GM19455 (cell line): ENCODE data around the gene CARD14.
"Not testable (repeated sequence)": the region's sequence is repeated elsewhere in the genome, so short reads cannot be mapped to it uniquely, and the experiment has no call there.

Source experiments
- ATAC-seq: cut with Tn5 transposase; IDR thresholded peaks from one replicate; pipeline ENCODE4 v1.9.1; 2021; ENCODE audit not compliant: unreplicated experiment

Gene CARD14

DNA sequence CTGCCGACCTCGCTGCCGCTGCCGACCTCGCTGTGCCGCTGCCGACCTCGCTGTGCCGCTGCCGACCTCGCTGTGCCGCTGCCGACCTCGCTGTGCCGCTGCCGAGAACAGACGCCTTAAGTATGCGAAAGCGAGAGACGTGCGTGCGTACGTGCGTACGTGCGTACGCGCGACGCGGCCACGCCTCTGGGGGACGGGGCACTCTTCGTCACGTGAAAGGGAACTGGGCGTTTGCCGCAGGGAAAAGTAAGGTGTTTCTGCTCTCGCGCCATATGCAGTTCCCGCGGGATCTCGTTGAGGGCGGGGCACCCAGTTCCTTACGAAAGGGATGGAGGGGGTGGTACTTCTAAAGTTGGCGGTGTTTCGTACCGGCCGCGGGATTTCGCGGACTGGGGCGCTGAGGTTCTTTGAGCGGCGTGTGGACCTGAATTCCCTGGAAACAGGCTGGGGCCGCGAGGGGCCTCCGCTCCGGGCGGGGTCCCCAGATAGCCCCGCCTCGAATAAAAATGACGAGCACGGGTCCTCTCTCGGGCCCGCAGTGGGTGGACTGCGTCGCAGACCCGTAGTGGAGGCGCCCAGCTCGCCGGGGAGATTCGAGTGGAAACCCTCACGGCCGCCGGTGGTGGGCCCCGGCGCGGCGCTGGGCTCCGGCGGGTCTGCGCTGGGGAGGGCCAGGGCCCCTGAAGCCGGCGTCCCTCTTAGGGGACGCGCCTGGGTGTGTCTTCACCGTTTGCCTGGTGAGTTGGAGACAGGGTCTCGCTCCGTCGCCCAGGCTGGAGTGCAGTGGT lies 22.6 kb upstream of the CARD14 start, which contains the start of gene EIF4A3:
TSS of gene EIF4A3 (minus strand) at position 94 of the 788 bp plus-strand sequence. CDS start 167 bp downstream, outside the sequence.
- ATAC-seq = peak; percentile 80

DNA sequence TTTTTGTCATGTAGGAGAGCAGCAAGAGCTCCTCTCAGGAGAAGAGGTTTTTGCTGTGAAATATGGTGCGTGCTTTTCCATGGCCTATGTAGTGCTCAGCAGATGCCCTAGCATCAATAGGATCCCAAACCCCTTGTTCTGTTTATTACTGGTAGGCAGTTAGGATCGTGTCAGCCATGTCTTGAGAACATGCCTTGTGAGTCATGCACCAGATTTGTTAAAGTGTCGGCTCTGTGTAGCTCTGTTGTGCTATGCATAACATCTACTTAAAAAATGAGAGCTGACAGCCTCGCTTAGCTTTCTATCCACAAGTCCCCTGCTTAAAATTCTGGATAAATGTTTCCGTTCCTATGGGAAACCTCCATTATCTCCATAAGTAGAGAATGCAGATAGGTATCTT lies 18.5 kb upstream of the CARD14 start:
- ATAC-seq = no peak

DNA sequence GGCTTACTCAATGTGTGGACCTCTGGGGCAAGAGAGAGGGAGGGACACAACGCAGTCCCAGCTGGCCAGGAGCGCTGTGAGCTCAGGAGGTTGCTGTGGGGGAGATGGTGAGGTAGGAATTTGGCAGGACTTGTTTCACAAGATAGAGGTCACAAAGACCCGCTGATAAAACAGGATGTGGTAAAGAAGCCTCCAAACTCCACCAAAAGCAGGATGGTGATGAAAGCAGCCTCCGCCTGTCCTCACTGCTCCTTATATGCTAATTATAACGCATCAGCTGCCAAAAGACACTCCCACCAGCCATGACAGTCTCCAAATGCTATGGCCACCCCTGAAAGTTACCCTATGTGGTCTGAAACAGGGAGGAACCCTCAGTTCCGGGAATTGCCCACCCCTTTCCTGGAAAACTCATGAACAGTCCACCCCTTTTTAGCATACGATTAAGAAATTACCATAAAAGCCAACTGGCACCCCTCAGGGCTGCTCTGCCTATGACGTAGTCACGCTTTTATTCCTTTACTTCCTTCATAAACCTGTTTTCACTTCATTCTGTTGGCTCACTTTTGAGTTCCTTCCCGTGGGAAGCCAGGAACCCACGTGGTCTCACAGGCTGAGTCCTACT lies 17.6 kb upstream of the CARD14 start:
- ATAC-seq = no peak

DNA sequence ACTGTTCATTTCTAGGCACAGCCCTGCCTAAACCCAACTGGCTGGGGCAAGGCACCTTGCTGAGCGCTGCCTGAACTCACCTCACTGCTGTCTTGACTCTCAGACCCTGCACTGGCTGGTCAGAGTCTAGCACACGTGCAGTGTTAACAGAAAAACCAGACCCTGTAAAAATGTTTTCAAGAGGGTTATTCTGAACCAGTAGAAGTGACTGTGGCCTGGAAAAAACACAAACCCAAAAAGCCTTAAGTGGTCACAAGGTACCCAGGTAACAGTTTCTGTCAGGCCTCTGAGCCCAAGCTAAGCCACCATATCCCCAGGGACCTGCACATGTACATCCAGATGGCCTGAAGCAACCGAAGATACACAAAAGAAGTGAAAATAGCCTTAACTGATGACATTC lies 16.8 kb upstream of the CARD14 start:
- ATAC-seq = no peak

DNA sequence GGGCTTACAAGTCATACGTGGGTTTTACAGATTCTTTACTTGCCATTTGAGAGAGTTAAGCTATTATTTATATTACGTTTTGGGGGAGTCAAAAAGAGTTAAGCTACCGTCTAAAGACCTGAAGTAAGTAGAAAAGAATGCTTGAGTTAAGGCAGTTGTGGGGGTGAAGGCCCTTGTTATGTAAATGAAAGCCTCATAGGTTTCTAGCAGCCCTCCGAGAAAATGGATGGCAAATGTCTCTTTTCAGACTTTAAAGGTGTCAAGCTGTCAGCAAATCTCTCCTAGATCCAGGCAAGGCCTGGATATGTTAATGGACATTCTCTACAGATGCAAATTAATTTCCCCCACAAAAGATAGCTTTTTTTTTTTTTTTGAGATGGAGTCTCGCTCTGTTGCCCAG lies 15.7 kb upstream of the CARD14 start:
- ATAC-seq = no peak

DNA sequence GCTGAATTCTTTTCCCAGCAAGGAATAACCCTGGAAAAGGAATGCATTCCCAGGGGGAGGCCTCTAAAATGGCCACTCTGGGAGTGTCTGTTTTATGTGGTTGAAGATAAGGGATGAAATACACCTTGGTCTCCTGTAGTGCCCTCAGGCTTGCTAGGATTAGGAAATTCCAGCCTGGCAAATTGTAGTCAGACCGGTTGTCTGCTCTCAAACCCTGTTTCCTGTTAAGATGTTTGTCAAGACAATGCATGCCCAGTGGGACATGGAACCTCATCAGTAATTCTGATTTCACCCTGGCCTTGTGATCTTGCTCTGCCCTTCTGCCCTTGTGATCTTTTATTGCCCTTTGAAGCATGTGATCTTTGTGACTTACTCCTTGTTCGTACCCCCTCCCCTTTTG lies 14.2 kb upstream of the CARD14 start:
- ATAC-seq = not testable (repeated sequence)

DNA sequence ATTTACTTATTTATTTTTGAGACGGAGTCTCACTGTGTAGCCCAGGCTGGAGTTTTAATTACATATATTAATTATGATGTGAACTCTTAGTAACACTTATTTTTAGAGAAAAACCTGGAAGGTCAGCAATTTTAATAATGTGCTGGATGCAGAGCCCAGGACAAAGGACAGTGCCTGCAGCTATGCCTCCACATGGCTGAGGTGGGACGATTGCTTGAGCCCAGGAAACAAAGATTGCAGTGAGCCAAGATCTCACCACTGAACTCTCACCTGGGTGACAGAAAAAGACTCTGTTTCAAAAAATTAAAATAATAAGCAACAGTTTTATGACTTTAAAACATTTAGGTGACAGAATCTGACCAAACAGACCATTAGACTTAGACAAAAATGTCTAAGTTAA lies 11.0 kb upstream of the CARD14 start:
- no peak for ATAC-seq

DNA sequence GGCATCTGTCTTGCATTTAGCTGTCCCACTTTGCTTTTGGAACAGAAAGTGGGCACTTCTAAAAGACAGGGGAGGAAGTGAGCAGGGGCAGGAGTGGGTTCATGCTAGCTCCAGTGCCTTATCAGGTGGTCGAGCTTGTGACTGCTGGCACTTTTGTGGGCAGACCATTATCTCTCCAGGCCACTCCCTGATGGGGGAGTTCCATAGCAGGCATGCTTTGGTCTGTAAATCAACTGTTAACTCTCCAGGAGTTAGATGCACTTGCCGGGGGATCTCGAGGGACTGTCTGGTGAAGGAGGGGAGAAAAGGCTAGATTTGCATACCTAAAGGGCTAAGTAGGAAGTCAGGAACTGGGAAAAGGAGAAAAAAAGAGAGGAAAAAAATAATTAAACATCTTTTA lies 9.3 kb upstream of the CARD14 start:
- no peak for ATAC-seq

DNA sequence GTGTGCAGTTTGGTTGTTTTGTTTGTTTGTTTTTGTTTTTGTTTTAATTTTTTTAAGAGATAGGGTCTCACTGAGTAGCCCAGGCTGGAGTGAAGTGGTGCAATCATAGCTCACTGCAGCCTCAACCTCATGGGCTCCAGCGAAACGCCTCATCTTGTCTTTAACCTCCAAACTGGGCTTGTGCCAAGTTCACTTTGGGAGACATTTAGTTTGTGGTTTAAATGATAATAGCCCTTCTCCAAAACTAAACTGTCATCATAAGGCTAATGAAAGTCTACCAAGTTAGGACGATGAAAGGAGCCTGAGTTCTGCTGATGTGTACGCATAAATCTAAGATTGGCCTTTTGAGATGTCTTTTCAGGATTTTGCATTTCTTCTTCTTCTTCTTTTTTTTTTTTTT lies 6.5 kb upstream of the CARD14 start:
- no peak for ATAC-seq

DNA sequence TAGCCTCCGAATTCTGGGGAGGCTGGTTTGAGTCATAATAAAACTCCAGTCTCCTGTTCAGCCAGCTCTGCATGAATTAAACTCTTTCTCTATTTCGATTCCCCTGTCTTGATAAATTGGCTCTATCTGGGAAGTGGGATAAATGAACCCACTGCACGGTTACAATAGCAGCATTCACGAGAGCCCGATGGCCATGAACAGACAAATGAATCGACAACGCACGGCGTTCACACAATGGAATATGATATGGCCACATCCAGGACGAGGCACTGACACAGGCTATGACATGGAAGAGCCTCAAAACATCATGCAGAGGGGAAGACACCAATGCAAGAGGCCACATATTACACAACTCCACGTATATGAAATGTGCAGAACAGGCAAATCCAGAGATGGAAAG lies 5.6 kb upstream of the CARD14 start:
- ATAC-seq = no peak

DNA sequence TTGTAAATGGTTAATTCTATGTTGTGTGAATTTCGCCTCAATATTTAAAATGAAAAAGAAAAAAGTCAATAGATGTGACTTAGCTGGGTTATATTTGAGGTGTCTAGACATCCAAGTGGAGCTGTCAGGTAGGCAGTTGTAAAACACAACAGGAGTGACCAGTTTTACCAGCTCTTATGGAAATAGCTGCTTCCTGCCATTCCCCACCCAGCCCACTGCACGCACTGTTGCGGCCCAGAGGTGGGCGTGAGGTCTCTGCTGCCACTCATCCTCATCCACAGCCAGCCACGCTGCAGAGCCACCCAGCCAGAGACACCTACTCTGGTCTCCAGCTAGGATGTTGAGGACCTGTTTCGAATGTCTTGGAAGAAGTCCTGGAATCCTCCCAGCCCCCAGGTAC lies 3.4 kb upstream of the CARD14 start:
- ATAC-seq = no peak

DNA sequence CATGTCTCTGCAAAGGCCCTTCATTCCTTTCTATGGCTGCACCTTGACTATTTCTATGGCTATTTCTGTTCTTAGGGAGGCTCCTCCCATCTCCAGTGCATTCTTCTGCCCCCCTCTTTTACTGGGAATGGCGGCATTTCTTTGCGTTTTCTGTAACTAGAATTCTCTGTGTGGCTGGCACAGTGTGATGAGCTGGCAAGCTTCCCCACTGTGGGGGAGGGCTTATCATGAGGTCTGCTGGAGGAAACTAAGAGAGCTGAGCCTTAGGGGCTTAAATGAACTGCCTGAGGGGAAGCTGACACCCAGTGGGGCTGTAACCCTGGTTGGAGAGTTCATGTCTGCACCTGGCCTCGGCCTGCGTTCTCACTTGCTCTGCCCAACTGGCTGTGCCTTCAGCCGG lies 1.5 kb upstream of the CARD14 start:
- ATAC-seq = no peak

DNA sequence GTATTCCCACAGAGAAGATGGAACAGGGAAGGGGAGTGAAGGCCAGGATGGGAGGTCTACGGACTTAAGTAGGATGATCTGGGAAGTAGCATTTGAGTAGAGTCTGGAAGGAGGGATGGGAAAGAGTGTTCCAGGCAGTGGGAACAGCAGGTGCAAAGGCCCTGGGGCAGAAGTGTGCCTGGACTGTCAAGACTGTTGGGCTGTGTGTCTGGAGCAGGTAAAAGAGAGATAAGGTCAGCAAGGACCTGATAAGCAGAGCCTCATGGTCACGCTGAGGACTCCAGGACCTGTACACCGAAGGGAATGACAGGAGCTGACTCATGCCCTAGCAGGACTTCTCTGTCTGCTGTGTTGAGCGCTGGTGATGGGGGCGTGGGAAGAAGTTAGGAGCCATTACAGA lies 723 bp upstream of the CARD14 start:
- ATAC-seq = no peak

DNA sequence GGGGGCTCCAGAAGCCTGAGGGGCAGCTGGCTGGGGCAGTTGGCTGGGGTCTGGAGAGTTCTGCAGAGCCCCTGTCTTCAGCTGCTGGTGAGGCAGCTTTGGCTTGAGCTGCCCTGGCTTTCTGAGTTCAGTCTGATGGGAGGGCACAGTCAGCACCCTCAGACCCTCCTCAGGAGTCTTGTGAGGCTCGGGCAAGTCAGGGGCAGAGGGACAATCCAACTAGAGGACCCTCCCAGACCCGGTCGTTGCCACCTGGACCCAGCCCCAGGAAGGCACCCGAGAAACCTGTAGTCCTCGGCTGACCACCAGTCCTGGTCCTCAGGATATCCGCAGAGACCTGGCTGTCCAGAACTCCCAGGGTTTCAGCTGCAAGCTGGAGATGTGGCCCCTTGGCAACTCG lies 1.9 kb downstream of the CARD14 start:
- no peak for ATAC-seq

DNA sequence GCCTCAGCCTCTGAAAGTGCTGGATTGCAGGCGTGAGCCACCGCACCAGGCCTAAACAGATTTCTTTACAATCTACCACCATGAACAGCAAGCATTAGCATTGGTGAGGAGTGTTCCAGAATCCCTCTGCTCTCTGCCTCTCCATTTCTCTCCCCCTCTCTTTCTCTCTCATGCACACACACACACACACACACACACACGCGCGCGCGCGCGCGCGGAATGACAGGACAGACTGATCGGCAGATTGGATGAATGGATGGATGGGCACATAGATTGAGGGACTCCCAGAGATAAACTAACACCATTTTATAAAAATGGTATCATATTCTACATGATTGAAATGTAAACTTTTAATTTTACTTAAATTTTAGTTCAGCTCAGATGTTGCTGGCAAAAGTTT lies 3.3 kb downstream of the CARD14 start:
- no peak for ATAC-seq

DNA sequence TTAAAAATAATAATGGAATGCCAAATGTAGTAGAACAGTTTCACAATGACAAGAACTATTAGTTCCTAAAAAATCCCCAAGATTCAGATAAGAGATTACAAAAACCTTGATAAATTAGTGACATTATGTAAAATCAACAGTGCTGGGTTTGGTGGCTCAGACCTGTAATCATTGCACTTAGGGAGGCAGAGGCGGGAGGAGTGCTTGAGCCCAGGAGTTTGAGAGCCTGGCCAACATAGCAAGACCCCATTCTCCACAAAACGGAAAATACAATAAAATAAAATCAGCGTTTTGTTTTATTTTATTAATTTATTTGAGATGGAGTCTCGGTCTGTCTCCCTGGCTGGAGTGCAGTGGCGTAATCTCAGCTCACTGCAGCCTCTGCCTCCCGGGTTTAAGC lies 4.1 kb downstream of the CARD14 start:
- no peak for ATAC-seq

DNA sequence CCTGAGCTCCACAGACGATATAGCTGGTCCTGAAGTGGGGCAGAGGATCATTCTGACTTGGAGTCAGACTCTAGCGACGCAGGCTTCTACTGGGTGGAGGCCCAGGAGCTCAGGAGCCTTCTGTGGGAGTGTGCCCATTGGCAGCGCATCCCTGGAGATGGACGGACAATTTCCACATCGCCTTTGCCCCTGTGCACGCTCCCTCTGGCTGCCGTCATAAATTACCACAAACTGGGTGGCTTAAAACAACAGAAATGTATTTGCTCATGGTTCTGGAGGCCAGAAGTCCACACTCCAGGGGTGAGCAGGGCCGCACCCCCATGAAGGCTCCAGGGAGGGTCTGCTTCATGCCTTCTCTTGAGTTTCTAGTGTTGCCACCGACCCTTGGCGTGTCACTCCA lies 6.9 kb downstream of the CARD14 start:
- ATAC-seq = no peak

DNA sequence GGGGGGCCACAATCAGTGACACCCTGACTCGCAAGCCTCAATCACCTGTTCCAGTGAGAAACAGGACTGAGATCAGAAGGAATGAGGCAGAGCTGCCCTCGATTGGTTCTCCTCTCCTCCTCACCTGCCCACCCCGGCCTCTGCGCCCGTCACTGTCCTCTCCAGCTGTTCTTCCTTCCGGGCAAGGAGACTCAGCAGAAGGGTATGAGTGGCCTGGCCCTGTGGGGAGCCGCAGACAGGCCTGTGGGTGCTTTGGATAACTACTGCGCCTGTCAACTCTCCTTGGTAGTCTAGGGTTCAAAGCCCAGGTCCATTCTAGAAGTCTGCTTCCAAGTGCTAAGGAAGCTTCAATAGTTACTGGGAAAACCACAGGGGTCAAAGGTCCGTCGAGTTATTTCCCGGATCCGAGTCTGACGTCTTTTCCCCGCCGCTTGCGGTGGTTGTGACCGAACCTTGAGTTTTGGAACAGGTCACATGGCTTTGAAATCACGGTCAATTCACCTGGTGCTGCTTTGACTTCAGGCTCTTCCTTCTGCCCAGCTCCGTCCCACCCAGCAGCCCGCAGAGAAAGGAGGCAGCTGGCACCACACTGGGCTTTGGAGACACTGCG lies 8.3 kb downstream of the CARD14 start:
- no peak for ATAC-seq

DNA sequence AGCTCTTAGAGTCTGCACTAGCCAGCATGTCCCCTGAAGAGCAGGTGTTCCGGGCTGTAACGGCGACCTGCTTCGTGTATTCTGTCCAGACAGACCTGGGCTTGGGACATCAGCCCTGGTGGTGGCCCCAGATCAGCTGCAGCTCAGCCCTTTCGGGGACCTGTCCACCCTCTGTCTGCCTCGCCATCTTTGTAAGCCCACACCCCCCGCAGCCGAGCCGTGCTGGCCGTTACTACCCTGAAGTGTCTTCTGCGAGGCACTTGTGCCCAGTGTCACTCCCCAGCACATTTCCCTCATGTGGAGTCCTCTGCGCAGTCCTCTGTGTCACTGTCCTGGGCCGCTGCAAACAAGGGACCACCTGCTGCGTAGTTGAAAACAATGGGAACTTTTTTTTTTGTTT lies 10.4 kb downstream of the CARD14 start:
- no peak for ATAC-seq

DNA sequence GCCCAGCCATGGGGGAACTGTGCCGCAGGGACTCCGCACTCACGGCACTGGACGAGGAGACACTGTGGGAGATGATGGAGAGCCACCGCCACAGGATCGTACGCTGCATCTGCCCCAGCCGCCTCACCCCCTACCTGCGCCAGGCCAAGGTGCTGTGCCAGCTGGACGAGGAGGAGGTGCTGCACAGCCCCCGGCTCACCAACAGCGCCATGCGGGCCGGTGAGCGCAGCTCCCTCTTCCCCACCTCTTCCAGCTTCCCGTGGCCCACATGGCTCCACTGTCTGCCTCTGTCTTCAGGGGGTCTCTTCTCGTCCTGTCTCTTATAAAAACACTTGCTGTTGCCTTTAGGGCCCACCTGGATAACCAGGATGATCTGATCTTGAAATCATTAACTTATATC lies 11.6 kb downstream of the CARD14 start:
- ATAC-seq = no peak

DNA sequence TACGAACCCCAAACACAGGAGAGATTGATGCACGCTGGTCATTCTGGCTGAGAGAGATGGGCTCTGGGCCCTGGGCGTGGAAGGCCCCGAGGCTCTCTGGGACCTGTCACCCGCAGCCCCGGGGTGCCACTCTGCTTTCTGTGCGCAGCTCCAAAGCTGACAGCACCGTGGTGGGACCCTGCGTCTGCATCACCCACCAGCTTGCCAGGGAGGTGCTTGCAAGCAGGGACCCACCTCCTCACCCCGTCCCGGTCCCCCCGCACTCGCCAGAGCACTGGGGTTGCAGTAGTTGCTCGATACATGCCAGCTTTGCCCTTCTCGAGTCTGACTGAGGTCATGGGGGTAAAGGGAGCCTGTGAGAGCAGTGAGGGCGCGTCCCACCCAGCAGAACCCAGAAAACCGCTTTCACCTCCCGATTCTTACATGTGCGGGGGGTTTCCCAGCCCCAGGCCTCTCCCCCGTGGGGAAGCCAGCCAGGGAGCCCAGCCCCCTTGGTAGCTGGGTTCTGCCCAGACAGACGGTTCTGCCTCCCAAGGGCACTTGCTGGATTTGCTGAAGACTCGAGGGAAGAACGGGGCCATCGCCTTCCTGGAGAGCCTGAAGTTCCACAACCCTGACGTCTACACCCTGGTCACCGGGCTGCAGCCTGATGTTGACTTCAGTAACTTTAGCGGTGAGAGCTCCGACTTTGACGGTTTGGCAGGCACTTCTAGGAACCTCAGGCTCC lies 12.5 kb downstream of the CARD14 start:
- no peak for ATAC-seq

DNA sequence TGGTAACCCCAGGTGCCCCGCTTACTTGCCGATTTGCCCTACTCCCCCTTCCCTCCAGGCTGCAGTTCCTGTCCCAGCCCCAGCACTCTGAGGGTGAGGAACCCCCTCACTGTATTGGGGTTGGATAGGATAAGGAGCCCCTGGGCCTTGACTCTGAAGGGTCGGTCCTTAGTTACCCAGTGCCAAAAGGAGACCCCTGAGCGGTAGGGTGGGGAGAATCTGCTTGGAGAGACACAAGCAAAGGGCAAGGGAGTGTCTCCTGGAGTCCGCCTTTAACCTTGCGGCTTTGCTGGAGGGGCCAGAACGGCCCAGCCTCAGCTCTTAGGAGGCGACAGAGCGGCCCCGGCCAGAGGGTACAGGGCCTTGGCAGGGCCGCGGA lies 13.0 kb downstream of the CARD14 start:
- ATAC-seq = no peak
